GM20000 (cell line): ENCODE data around the gene DNAJC17.

Source experiments
- DNase-seq: peaks from one replicate; pipeline ENCODE4 v3.0.0; 2012; ENCODE audit warnings: low spot score
- CTCF ChIP-seq: IDR thresholded peaks from 2 replicates; pipeline ENCODE4 v1.5.1; 2012; ENCODE audit warnings: mild to moderate bottlenecking, control low read depth; ENCODE audit errors: extremely low read depth, missing control alignments

Gene DNAJC17

DNA sequence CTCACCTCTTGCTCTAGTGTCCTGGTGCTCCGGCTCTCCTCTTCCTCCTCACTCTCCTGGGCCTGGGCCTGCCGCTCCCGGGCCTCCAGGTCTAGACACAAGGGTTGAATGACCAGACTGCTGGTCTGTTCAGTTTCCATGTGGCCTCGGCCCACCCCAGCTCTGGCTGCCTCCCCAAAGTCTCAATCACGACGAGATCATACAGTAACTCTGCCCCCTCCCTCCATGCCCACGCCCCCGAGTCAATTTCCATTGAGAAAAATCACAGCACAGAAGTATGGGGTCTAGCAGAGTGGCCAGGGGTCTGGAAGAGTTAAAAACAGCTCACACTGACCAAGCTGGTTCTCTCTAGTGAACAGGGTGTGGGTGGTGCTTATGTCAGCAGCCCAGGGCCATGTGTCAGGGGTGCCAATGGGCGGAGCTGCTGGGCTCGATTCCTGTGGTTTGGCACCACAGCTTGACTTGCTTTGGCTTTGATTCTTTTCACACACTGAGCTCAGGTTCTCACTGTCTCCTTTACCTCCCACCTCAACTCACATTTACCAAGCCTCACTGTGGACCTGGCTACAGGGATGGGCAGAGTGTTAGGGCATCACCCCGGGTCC lies 30.6 kb downstream of the DNAJC17 start:
- no peak for DNase-seq
- no peak for TF ChIP-seq CTCF

- no peak for DNase-seq
- no peak for TF ChIP-seq CTCF
These were observed 31.3 kb downstream of the DNAJC17 start for GRCh38 chr15:40775740-40776536.

- no peak for DNase-seq
- TF ChIP-seq CTCF: no peak
These were observed 32.3 kb downstream of the DNAJC17 start for GRCh38 chr15:40775007-40775406.

DNA sequence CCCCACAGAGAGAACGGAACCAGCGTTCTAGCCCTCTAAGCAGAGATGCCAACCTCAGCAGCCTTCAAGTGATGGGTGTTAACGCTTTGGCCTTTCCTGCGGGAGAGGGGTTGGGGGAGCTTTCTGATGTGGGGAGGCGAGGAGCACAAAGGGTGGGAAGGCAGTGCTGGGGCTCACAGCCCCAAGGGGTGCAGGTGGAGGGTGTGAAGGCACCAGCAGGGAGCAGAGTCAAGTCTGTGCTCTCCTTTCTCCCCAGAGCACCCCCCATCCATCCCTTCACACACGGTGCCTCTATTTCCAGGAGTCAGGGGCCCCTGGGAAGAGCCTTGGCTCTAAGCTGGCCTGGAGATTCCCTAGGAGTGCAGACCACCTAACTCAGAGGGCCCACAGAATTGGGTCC lies 33.4 kb downstream of the DNAJC17 start:
- no peak for DNase-seq
- no peak for TF ChIP-seq CTCF

GRCh38 chr15:40773496-40773895 lies 33.8 kb downstream of the DNAJC17 start:
- no peak for DNase-seq
- TF ChIP-seq CTCF: no peak

GRCh38 chr15:40772014-40772413 lies 35.3 kb downstream of the DNAJC17 start:
- no peak for DNase-seq
- TF ChIP-seq CTCF: no peak

GRCh38 chr15:40771242-40771641 lies 36.0 kb downstream of the DNAJC17 start:
- no peak for TF ChIP-seq CTCF
- no peak for DNase-seq
